HepG2 (cell line): ENCODE measurements around the gene COL4A2. TPM values are rescaled to one million over a fixed set of nuclear protein-coding genes. Genes with fewer than 3 reads are reported as not detected.
A peak's percentile ranks its signal among the peaks of the same experiment; 100 is the strongest.

Experiments
- ATAC-seq: fragments of 200-7000 bp; cut with Tn5 transposase; 3 replicates; pipeline ENCODE4 v1.9.1; 2020; ENCODE audit warnings: mild to moderate bottlenecking, moderate library complexity
- BruUV-seq: library from RNA; stranded (reverse); fragments of 400-500 nt; replicated peaks from 2 replicates; lab custom pipeline; 2021; lab: Mats Ljungman, UMichigan
- CTCF ChIA-PET: fragments of 300-600 bp; formaldehyde crosslinking; extraction: SDS; loops from one replicate; lab custom pipeline; 2021; ENCODE audit warnings: low total read pairs, inconsistent platforms, low intra/inter-chr PET ratio; lab: Yijun Ruan, JAX
- POLR2A ChIA-PET: fragments of 350-600 bp; sonication (Branson Sonifier 250); formaldehyde crosslinking; loops from one replicate; lab custom pipeline; 2020; ENCODE audit warnings: antibody characterized with exemption, inconsistent platforms; lab: Yijun Ruan, JAX
- DNase-seq: peaks from one replicate; pipeline ENCODE4 v3.0.0-alpha.2; 2015; ENCODE audit warnings: low spot score
- FAIRE-seq: peaks from 3 replicates; lab custom pipeline; 2011; peaks lifted over from hg19 to GRCh38; lab: Jason Lieb, UNC
- H2AFZ ChIP-seq: one replicate; pipeline ENCODE4 v1.6.1; 2011; ENCODE audit warnings: low read length, inconsistent platforms
- H3K27ac ChIP-seq: fragments of 300-600 bp; 3 replicates; pipeline ENCODE4 v1.8.0; 2011; ENCODE audit warnings: mixed run types, mild to moderate bottlenecking, mixed read lengths, low read length, inconsistent platforms; ENCODE audit not compliant: insufficient read depth; ENCODE audit errors: extremely low read length
- H3K27me3 ChIP-seq, 2 experiments: fragments of 200-600 bp in 1 of 2; 2 replicates in 1 of 2; 3 replicates in 1 of 2; pipeline versions ENCODE4 v1.6.0 to v1.8.0; 2011; ENCODE audit warnings: low read length in 2 of 2, mild to moderate bottlenecking in 2 of 2, moderate library complexity in 2 of 2, inconsistent platforms in 1 of 2; ENCODE audit not compliant: insufficient read depth in 2 of 2, control insufficient read depth in 1 of 2
- H3K36me3 ChIP-seq, 2 experiments: fragments of 200-600 bp in 1 of 2; replicated peaks in 1 of 2; 2 replicates in 1 of 2; 3 replicates in 1 of 2; pipeline versions ENCODE4 v1.5.1 to v1.8.0; 2011; ENCODE audit warnings: low read length in 2 of 2, inconsistent platforms in 1 of 2; ENCODE audit not compliant: insufficient read depth in 2 of 2, control insufficient read depth in 1 of 2
- H3K4me1 ChIP-seq: 2 replicates; pipeline ENCODE4 v1.5.1; 2012; ENCODE audit warnings: low read length, inconsistent platforms; ENCODE audit not compliant: insufficient read depth
- H3K4me2 ChIP-seq: 2 replicates; pipeline ENCODE4 v1.6.0; 2011; ENCODE audit warnings: low read depth, low read length, inconsistent platforms
- H3K4me3 ChIP-seq, 3 experiments: fragments of 200-600 bp in 1 of 3; sonication (generic), shearing (Covaris generic) in 1 of 3; replicated peaks in 1 of 3; 2 replicates each; pipeline ENCODE4 v1.5.1; 2011 to 2016; ENCODE audit warnings: low read length in 3 of 3, inconsistent platforms in 2 of 3, low read depth in 2 of 3, mild to moderate bottlenecking in 2 of 3, control low read depth in 1 of 3, mixed read lengths in 1 of 3; ENCODE audit not compliant: insufficient read depth in 1 of 3
- H3K79me2 ChIP-seq: one replicate; pipeline ENCODE4 v1.6.1; 2011; ENCODE audit warnings: low read length, inconsistent platforms; ENCODE audit not compliant: insufficient read depth
- H3K9ac ChIP-seq: 2 replicates; pipeline ENCODE4 v1.6.0; 2011; ENCODE audit warnings: mild to moderate bottlenecking, low read depth, low read length, inconsistent platforms; ENCODE audit not compliant: insufficient read depth
- H3K9me3 ChIP-seq: 2 replicates; pipeline ENCODE4 v1.5.1; 2012; ENCODE audit warnings: mild to moderate bottlenecking, low read length
- H4K20me1 ChIP-seq: 2 replicates; pipeline ENCODE4 v1.6.0; 2011; ENCODE audit warnings: inconsistent platforms, mild to moderate bottlenecking, low read length, moderate library complexity; ENCODE audit not compliant: insufficient read depth
- CCDC6 ChIP-seq: sonication (generic); formaldehyde crosslinking; IDR thresholded peaks from 2 replicates; pipeline ENCODE4 v1.8.1; 2022; ENCODE audit warnings: mild to moderate bottlenecking, missing genetic modification reagents, moderate library complexity
- EEA1 ChIP-seq: sonication (generic); formaldehyde crosslinking; IDR thresholded peaks from 2 replicates; pipeline ENCODE4 v1.5.1; 2020; ENCODE audit warnings: mild to moderate bottlenecking, missing genetic modification reagents, borderline replicate concordance
- KLF6 ChIP-seq: IDR thresholded peaks from 2 replicates; pipeline ENCODE4 v1.8.0; 2016; ENCODE audit warnings: missing biosample characterization, missing genetic modification reagents
- LCORL ChIP-seq, 2 experiments: fragments of 450-650 bp in 1 of 2; sonication (generic) in 1 of 2; formaldehyde crosslinking in 1 of 2; IDR thresholded peaks; 2 replicates each; pipeline versions ENCODE4 v1.5.0 to v1.6.1; 2017 to 2020; ENCODE audit warnings: antibody characterized with exemption in 1 of 2, missing genetic modification reagents in 1 of 2
- MNT ChIP-seq: fragments of 450-650 bp; IDR thresholded peaks from 2 replicates; pipeline ENCODE4 v1.6.1; 2016
- TFDP1 ChIP-seq: IDR thresholded peaks from 2 replicates; pipeline ENCODE4 v1.6.1; 2016; ENCODE audit warnings: missing compliant biosample characterization, missing genetic modification reagents, borderline replicate concordance
- WGBS: methylation state at CpG from one replicate; pipeline ENCODE4 v1.1.6; 2017; ENCODE audit warnings: low lambda C conversion rate; 5-methylcytosine and 5-hydroxymethylcytosine counted together
- in situ Hi-C: cut with HindIII; loops from 2 replicates; pipeline ENCODE4 v1.10.0; 2017; ENCODE audit warnings: low pct_unique_long_range_greater_than_20kb; ENCODE audit not compliant: extremely low pct_ligation_motif_present
- intact Hi-C: fragments of 100-400 bp; cut with micrococcal nuclease; formaldehyde crosslinking; loops from one replicate; pipeline ENCODE4 v1.10.0; 2022; ENCODE audit not compliant: unreplicated experiment
- polyA plus RNA-seq, 8 experiments: library from polyadenylated mRNA; depleted of rRNA in 3 of 8; stranded (reverse) in 7 of 8; unstranded in 1 of 8; fragments of >200 nt; fragmentation: Illumina TruSeq in 4 of 8; extraction: Trizol in 4 of 8; gene quantifications; 2 replicates each; pipeline versions ENCODE4 v1.2.1 to v1.2.3, GENCODE V29; 2011 to 2016; ENCODE audit warnings: low read depth in 4 of 8, missing spikeins in 1 of 8, mixed read lengths in 1 of 8; ENCODE audit not compliant: insufficient read depth in 1 of 8
- total RNA-seq, 5 experiments: library from RNA; depleted of rRNA; stranded (reverse); fragments of >200 nt; fragmentation: Illumina TruSeq; extraction: Trizol; gene quantifications; 2 replicates each; pipeline ENCODE4 v1.2.3, GENCODE V29; 2016; ENCODE audit warnings: low read depth in 1 of 5

Gene COL4A2
- total and polyA plus RNA-seq, 2 of the 13 experiments (the other 11 are each of a cell fraction or from before 2014, with no cell fraction given) = 0.22 to 1.9 TPM

- TF ChIP-seq EEA1 (CRISPR knock-in tag) (no peak), LCORL (IDR thresholded peaks at IDR 0.05) (no peak), LCORL (CRISPR knock-in tag; IDR thresholded peaks at IDR 0.05) (no peak), KLF6 (CRISPR knock-in tag) (no peak), TFDP1 (CRISPR knock-in tag) (no peak), CCDC6 (no peak), MNT (peak; percentile 37)
- no TSS peak for BruUV-seq
- no peak for ATAC-seq
- Histone ChIP-seq H3K4me1 (no peaks in the 10 kb centered on the region), H2AFZ (no peak overlapping the region), H4K20me1 (no peaks in the 10 kb centered on the region), H3K27ac (no peak overlapping the region), H3K4me2 (no peak overlapping the region), H3K4me3 (no peak overlapping the region), H3K27me3 (peaks cover 1 to 19% of the 10 kb centered on the region in 2 experiments; a peak in 3 of 5 replicates), H3K9me3 (no peaks in the 10 kb centered on the region), H3K36me3 (no peaks in the 10 kb centered on the region), H3K9ac (no peak overlapping the region), H3K79me2 (no peaks in the 10 kb centered on the region)
- no peak for DNase-seq
- CTCF ChIA-PET = interaction anchor here (2.9 kb wide), 1 partner anchor 190 kb away, joined by 32 read pairs; no protein-coding TSS in a partner anchor
- intact Hi-C loops (loop anchor here (5.0 kb wide), 1 partner anchor 1451 kb away; no protein-coding TSS in a partner anchor), in situ Hi-C loops (loop anchor here (5.0 to 25.0 kb wide), 2 partner anchors 191 to 1451 kb away; no protein-coding TSS in a partner anchor)
- FAIRE-seq = no peak
- POLR2A ChIA-PET = no interaction called here
- 44% methylated on average over 15 of the region's 17 CpGs for WGBS
Observed at GRCh38 chr13:110413016-110413675, 106.1 kb downstream of the COL4A2 start.
